Body of pancreas (tissue), 4 donors: ENCODE data around the gene TCTN3. TPM values are rescaled to one million over a fixed set of nuclear protein-coding genes. Genes with fewer than 3 reads are reported as not detected.

Experiments used
- ATAC-seq: fragments of 150-250 bp; one replicate; pipeline ENCODE4 v1.9.1; 2016
- DNase-seq, 4 donors: peaks; one replicate each; pipeline ENCODE4 v3.0.0-alpha.2; 2019
- H3K27ac ChIP-seq, 4 donors: fragments of 200-600 bp; sonication (generic); 1 replicate in 3 of 4; 2 replicates in 1 of 4; pipeline versions ENCODE4 v1.5.1 to v1.6.1; 2016 to 2019; ENCODE audit warnings: mild to moderate bottlenecking in 1 of 4, mixed read lengths in 1 of 4, moderate library complexity in 1 of 4
- H3K27me3 ChIP-seq, 2 donors: fragments of 200-600 bp; sonication (generic); one replicate each; pipeline ENCODE4 v1.6.0; 2016; ENCODE audit warnings: mild to moderate bottlenecking in 1 of 2
- H3K36me3 ChIP-seq, 2 donors: fragments of 200-600 bp; sonication (generic); replicated peaks in 1 of 2; 2 replicates each; pipeline ENCODE4 v1.5.1; 2016; ENCODE audit warnings: low read depth in 2 of 2; ENCODE audit not compliant: insufficient read depth in 1 of 2
- H3K4me1 ChIP-seq: fragments of 200-600 bp; sonication (generic); one replicate; pipeline ENCODE4 v1.6.0; 2016
- H3K4me3 ChIP-seq, 2 donors: fragments of 200-600 bp; sonication (generic); 1 replicate in 1 of 2; 2 replicates in 1 of 2; pipeline ENCODE4 v1.5.1; 2016 to 2019
- H3K9me3 ChIP-seq, 3 donors: fragments of 200-600 bp; sonication (generic); 1 replicate in 2 of 3; 2 replicates in 1 of 3; pipeline ENCODE4 v1.5.1; 2016
- CTCF ChIP-seq, 7 experiments: fragments of 450-650 bp in 4 of 7; fragments of 200-600 bp in 3 of 7; sonication (generic) in 3 of 7; IDR thresholded peaks; one replicate each; pipeline ENCODE4 v1.5.1; 2016 to 2019; ENCODE audit warnings: antibody characterized with exemption in 7 of 7
- POLR2A ChIP-seq, 3 donors: fragments of 450-650 bp; IDR thresholded peaks; one replicate each; pipeline ENCODE4 v1.6.1; 2016; ENCODE audit warnings: antibody characterized with exemption in 3 of 3, mild to moderate bottlenecking in 2 of 3
- WGBS, 2 donors: methylation state at CpG; one replicate each; pipeline ENCODE4 v1.1.5; 2017; 5-methylcytosine and 5-hydroxymethylcytosine counted together
- intact Hi-C: fragments of 100-400 bp; cut with DNase I; formaldehyde crosslinking; loops from one replicate; pipeline ENCODE4 v1.15.1; 2023
- total RNA-seq, 2 donors: library from RNA; depleted of rRNA; stranded (reverse); fragments of >200 nt; gene quantifications; one replicate each; pipeline ENCODE4 v1.1.0, GENCODE V29; 2016

TCTN3 gene
- total RNA-seq, 2 donors from 2014 or later = 12.9 to 17.6 TPM

GRCh38 chr10:95618101-95618500 is 75.6 kb downstream of the TCTN3 start:
- no peaks in the 10 kb centered on the region for H3K4me1 ChIP-seq
- intact Hi-C loops = no loop called here
- H3K4me3 ChIP-seq = no peak overlapping the region
- peaks cover 45 to 52% of the 10 kb centered on the region in 2 donors for H3K36me3 ChIP-seq
- no peaks in the 10 kb centered on the region for H3K9me3 ChIP-seq
- no peak for ATAC-seq
- no peaks in the 10 kb centered on the region for H3K27me3 ChIP-seq
- TF ChIP-seq CTCF (IDR thresholded peaks at IDR 0.05) (no peak), POLR2A (IDR thresholded peaks at IDR 0.05) (no peak)
- DNase-seq = no peak
- no peak overlapping the region for H3K27ac ChIP-seq
- WGBS, 2 donors = 91 to 94% methylated on average over 4 of the region's 4 CpGs

GRCh38 chr10:95616446-95616845 is 77.3 kb downstream of the TCTN3 start:
- intact Hi-C loops = no loop called here
- TF ChIP-seq POLR2A (IDR thresholded peaks at IDR 0.05) (no peak), CTCF (IDR thresholded peaks at IDR 0.05) (no peak)
- Histone ChIP-seq H3K27ac (no peak overlapping the region), H3K4me3 (no peak overlapping the region), H3K27me3 (no peaks in the 10 kb centered on the region), H3K4me1 (peaks cover 7% of the 10 kb centered on the region), H3K36me3 (peaks cover 45 to 54% of the 10 kb centered on the region in 2 donors), H3K9me3 (no peaks in the 10 kb centered on the region)
- ATAC-seq (no peak), DNase-seq (no peak)
- 76 to 84% methylated on average over 3 to 4 of the region's 4 CpGs for WGBS, 2 donors

Other genes with a start within 250 kb of the TCTN3 start
- 10 to 100 TPM; 56.8 to 79.1 TPM for gene SORBS1, start 132.6 kb downstream of the TCTN3 start, total RNA-seq
- 10 to 100 TPM; 38.9 to 46.4 TPM for gene ALDH18A1, start 37.2 kb downstream of the TCTN3 start, total RNA-seq
- 1 to 10 TPM; 2.1 to 3.0 TPM for gene ENTPD1, start 62.2 kb upstream of the TCTN3 start, total RNA-seq
- gene CC2D2B, start 214.0 kb upstream of the TCTN3 start, total RNA-seq = 1 to 10 TPM in 1 of 2 donors, under 1 TPM in 1; 0.99 to 3.4 TPM